Stimulated activated CD4-positive, alpha-beta T cell treated with anti-CD3 and anti-CD28 coated beads, TNF-alpha, amount 100 ng/mL, for 48 hours (primary cell): Measurements from ENCODE around the gene EME2.

Experiments
- DNase-seq, 3 donors: peaks; one replicate each; pipeline ENCODE4 v3.0.0-alpha.2; 2020; ENCODE audit warnings: low read depth in 3 of 3

EME2 gene

DNA sequence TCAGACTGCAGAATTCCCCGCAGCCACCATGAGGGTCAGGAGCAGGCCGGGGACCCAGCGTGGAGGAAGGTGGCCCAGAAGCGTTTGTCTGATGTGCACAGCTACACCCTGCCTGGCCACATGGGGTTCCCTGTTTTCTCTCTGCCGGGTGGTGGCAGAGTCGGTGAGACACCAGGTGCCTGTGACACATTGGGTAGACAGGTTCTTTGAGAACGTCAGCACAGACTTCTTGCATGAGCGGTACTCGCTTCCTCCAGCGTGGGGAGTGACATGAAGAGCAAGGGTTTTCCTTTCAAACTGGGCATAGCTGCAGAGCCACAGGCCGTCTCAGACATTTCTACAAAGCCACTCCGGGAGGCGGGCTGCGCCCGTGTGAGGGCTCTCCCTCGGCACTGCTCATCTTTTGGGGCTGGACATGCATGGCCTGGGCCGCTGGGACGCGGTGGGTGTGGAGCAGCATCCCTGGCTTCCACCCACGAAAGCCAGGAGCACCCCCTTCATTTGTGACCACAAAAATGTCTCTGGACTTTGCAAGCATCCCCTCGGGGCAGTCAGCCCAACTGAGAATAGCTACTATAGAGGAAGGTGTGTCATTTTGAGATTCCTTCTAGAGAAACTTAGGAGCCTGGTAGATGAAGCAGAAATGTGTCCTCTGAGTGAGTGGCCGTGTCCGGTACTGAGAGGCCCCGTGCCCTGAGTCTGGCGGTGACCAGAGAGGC lies 27.3 kb upstream of the EME2 start:
- DNase-seq = no peak

DNA sequence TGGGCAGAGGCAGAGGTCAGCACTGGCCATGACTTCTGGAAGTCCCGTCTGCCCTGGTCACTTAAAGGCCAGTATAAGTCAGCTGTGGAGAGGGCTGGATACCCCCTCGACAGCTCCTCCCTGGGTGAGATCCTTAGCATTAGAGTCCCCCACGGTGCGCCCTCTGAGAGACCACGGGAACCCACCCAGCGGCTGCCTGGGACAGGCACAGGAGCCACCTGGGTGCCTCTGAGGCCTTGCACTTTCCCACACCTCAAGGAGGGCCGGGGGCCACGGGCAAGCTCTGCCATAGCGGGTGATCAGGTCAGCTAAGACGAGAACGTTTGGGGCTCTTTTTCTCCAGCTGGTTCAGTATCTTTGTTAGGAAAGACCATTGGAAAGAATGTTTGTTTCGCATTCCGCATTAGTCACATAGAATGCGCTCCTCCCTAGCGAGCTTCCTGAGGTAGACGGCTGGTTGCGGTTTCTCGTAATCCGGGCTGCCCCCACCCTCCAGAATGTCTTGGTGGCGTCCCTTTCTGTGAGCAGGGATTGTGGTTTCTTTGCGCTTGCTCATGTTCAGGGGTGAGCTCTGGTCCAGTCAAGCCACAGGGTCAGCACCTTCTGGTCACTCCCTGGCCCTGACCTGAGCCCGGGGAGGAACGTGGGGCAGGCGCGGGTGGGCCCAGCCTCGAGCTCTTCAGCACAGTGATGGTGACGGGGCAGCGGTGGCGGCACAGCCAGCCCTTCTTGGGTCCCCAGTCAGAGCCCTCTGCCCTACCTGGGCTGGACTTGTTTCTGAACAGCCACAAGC lies 26.5 kb upstream of the EME2 start:
- no peak for DNase-seq

GRCh38 chr16:1746693-1747195 lies 25.9 kb upstream of the EME2 start:
- no peak for DNase-seq

DNA sequence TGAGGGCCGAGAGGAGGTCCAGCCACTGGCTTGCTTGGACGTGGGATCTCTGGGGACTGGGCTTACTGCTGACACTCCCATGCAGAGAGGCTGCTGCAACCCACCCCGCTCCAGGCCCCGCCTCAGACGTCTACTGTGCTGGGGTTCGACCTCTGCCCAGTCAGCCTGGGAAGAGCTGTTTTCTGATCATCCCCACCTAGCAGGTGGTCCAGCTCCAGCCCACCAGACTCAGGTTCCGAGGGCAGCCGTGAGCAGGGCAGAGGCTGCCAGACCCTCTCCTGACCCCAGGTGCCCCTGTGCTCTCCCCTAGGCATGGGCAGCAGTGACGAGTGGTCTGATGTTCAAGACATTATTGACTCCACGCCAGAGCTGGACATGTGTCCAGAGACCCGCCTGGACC lies 24.7 kb upstream of the EME2 start:
- DNase-seq = no peak

DNA sequence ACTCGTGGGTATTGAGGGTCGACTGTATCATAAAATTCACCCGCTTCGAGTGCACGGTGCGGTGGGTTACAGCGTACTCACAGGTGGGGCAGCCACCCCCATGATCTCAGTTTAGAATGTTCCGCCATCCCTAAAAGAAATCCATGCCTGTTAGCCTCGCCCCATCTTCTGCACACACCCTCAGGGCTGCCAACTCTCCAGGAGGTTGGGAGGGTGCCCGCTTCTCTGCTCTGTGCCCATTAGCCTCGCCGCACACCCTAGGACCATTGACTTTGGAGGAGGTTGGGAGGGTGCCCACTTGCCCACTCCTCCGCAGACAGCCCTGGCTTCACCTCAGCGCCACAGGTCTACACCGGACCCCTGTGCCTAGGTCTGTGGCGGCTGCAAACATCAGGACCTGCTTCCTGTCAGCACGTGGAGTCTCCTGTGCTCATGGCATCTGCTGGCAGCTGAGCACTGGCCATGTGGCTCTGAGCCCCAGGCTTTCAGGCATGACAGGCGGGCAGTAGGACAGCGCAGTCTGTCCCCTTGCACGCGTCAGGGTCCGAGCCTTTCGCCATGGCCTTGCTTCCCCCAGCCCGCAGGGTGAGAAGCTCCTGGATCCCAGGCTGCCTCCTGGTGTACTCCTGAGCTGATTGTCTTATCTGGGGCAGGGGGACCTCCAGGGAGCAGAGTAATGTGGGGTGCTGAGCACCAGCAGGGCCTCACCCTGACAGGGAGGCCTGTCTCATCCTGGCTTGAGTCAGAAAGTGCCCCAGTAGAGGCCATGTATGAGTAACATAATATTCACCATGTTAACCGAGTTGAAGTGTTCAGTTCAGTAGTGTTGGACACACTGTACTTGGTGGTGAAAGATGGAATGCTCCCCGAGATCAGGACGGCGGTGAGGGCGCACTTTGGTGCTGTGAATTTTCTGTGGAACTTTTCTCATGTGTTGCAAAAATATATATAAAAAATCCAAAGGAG lies 23.2 kb upstream of the EME2 start:
- DNase-seq = no peak

GRCh38 chr16:1751946-1752345 lies 20.7 kb upstream of the EME2 start:
- DNase-seq = no peak

DNA sequence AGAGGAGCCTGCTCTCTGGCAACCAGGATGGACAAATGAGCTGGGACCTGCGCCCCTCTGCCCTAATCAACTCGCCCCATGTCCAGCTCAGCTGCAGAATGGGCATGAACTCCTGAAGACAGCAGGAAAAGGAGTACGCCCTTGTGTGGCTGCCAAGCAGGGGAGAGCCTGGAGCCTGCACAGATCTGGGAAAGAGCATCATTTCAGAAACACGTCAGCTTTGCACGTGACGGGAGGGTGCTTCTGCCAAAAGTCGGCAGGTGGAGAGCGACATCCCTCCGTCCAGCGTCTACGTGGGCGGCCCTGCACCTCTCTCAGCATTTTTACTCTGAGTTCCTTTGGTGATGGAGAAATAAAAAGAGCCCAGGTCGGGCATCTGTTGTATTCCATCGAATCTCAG lies 19.8 kb upstream of the EME2 start:
- no peak for DNase-seq

DNA sequence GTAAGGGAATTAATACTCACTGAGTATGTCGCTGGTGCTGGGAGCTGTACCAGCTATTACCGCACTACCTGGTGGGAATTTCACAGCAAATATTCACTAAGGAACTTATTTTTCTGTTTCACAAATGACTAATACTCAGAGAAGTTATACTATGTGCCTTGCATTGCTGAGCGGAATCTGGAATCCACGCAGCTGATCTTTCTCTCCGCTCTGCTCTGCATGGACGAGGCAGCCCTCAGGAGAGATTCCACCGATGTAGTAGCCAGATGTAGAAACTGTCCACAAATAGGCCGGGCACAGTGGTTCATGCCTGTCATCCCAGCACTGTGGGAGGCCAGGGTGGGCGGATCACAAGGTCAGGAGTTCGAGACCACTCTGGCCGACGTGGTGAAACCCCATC lies 18.4 kb upstream of the EME2 start:
- DNase-seq = no peak

DNA sequence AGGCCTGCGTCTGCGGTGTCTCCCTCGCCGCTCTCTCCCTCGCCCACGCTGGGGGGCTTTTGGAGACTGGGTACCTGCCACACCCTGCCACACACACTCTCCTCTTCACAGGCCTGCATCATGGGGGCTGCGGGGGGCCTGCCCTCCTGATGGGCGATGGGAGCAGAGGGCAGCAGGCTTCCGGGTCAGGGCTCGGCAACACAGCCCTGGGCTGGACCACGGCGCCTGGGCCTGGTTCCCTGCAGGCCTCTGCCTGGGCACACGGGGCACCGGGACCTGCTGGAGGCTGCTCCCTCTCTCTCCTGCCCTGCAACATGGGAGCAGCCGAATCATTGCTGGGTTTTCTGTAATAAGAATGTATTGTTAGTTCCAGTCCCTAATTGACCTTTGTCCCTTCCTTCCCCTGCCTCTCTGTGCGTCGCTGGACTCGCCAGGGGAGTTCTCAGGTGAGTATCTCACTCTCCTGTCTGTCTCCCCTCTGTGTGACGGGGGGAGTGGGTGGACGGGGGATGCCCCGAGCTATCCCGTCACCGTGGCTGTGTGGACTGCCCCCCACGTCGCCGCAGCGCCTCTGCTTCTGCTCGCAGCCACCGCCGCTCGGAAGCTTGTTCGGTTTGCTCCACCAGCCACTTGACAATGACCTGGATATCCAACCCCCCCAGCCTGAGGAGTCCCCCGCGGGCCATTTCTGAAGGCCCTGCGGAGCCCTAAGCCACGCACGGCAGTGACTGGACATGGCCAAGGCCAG lies 14.7 kb upstream of the EME2 start:
- no peak for DNase-seq

DNA sequence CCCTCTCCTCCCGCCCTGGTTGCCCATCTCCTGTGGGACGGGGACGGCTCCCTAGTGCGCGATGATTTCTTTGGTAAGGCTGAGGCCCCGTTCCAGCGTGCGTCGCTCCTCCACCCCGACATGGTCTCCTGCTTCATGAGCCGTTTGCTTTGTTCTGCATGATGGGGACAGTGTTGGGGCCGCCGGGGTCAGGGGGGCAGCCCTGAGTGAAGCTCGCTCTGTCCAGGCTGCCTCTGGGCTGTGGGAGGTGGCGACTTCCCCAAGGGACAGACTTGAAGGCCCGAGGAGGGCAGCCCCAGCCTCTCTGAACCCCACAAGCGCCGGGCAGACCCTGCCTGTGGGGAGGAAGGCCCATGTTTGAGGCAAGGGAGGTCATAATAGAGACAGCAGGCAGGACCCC lies 13.7 kb upstream of the EME2 start:
- DNase-seq = no peak

DNA sequence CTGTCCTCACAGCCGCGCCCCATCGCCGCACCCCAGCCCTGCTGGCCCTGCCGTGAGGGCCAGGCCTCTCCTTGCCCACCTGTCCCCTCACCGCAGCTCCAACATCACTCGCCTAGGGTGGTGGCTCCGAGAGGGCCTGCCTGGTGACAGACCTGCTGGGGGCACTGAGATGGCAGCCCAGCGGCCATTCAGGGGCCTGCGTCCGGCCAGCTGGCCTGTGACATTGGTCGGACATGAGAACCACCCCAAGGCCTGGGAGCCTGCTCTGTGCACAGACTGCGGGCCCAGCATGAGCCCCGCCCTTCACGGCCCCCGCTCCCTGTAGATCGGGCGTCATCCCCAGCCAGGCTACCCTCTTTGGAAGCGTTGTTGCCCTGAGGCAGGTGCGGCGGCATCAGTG lies 13.1 kb upstream of the EME2 start:
- DNase-seq = no peak

DNA sequence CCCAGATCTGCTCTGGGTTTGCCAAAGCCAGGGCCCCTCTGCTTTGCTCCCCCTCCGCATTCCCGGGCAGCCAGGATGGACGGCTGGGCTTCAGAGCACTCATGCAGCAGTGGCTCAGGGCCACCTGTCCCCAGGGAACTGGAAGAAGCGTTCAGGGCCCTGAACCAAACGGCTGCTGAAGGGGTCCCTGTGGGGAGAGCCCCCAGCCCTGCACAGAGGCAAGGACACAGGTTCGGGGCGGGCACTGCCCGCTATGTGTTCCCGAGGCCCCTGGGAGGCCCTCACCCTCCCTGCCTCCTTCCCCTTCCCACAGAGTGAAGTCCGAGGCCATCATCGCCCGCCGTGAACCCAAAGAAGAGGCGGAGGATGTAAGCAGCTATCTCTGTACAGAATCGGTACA lies 11.7 kb upstream of the EME2 start:
- DNase-seq = no peak

DNA sequence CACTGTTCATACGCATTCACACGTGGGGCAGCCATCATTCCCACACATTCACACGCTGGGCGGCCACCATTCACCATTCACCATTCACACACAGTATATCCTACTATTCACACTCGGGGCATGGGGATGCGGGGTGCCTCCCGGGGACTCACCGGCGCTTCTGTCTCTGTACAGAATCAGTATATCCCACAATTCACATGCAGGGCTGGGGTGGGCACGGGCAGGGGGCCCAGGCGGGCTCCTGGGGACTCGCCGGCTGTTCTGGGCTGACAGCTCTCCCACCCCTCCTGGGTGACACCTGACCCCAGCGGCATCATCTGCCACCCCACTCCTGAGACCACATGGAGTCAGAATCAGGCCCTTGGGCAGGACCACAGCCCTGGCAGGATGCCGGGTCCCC lies 10.9 kb upstream of the EME2 start:
- DNase-seq = no peak

GRCh38 chr16:1762196-1762878 lies 10.3 kb upstream of the EME2 start:
- DNase-seq = no peak

- no peak for DNase-seq
Observed at GRCh38 chr16:1762879-1763520, 9.6 kb upstream of the EME2 start.

DNA sequence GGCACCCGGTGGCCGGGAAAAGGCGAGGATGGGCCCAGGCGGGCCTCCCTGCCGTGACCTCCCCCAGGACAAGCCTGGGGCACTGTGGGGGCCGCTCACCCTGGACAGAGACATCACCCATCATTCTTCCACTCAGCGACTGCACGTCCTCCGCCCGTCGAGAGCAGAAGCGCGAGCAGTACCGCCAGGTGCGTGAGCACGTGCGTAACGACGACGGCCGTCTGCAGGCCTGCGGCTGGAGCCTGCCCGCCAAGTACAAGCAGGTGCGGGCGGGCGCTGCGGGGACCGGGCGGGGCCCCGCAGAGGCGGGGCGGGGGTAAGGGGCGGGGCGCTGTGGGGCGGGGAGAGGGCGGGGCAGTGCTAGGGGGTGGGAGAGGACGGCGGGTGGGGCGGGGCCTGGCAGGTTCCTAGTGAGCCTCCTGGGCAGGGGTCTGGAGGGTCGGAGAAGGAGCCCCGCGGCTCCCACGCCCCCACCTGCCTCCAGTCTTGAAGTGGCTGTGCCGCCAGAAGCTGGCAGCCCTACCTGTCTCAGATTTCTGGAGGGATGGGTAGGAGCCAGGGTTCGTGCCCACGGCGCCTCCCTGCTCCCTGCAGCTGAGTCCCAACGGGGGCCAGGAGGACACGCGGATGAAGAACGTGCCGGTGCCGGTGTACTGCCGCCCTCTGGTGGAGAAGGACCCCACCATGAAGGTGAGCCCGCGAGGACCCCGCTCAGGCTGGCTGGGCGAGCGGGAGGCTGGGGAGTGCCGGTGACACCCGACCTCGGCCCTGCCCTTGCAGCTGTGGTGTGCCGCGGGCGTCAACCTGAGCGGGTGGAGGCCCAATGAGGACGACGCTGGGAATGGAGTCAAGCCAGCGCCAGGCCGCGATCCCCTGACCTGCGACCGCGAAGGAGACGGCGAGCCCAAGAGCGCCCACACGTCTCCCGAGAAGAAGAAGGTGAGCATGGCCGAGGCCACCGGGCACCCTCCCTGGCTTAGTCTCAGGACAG lies 8.8 kb upstream of the EME2 start:
- DNase-seq = no peak

DNA sequence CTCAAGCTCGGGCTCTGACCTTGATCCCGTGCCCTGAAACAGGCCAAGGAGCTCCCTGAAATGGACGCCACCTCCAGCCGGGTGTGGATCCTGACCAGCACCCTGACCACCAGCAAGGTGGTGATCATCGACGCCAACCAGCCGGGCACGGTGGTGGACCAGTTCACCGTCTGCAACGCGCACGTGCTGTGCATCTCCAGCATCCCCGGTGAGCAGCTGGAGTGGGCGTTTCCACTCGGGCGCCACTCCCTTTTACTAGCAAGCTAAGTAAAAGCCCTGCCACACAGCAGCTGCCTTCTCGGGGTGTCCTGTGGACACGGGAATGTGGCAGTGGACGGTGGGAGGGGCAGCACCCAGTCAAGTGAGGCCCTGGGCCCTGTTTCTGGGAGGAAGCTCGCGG lies 7.6 kb upstream of the EME2 start:
- DNase-seq = no peak

GRCh38 chr16:1765826-1766225 lies 6.8 kb upstream of the EME2 start:
- no peak for DNase-seq

DNA sequence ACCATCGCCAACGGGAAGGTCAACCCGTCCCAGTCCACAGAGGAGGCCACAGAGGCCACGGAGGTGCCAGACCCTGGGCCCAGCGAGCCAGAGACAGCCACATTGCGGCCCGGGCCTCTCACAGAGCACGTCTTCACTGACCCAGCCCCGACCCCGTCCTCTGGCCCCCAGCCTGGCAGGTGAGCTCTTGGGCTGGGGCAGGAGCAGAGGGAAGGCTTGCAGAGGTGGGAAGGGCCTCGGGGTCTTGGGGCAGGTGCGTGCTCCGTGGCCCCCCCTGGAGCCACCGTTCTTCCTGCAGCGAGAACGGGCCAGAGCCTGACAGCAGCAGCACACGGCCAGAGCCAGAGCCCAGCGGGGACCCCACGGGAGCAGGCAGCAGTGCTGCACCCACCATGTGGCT lies 6.4 kb upstream of the EME2 start:
- no peak for DNase-seq
